HepG2 (cell line): ENCODE data around the gene LRPPRC. TPM values are rescaled to one million over a fixed set of nuclear protein-coding genes. Genes with fewer than 3 reads are reported as not detected.

Experiments
- ATAC-seq: fragments of 200-7000 bp; cut with Tn5 transposase; 3 replicates; pipeline ENCODE4 v1.9.1; 2020; ENCODE audit warnings: mild to moderate bottlenecking, moderate library complexity
- BruUV-seq: library from RNA; stranded (reverse); fragments of 400-500 nt; replicated peaks from 2 replicates; lab custom pipeline; 2021; lab: Mats Ljungman, UMichigan
- CTCF ChIA-PET: fragments of 300-600 bp; formaldehyde crosslinking; extraction: SDS; loops from one replicate; lab custom pipeline; 2021; ENCODE audit warnings: low total read pairs, inconsistent platforms, low intra/inter-chr PET ratio; lab: Yijun Ruan, JAX
- POLR2A ChIA-PET: fragments of 350-600 bp; sonication (Branson Sonifier 250); formaldehyde crosslinking; loops from one replicate; lab custom pipeline; 2020; ENCODE audit warnings: antibody characterized with exemption, inconsistent platforms; lab: Yijun Ruan, JAX
- DNase-seq: peaks from one replicate; pipeline ENCODE4 v3.0.0-alpha.2; 2015; ENCODE audit warnings: low spot score
- FAIRE-seq: peaks from 3 replicates; lab custom pipeline; 2011; peaks lifted over from hg19 to GRCh38; lab: Jason Lieb, UNC
- H2AFZ ChIP-seq: one replicate; pipeline ENCODE4 v1.6.1; 2011; ENCODE audit warnings: low read length, inconsistent platforms
- H3K27ac ChIP-seq: fragments of 300-600 bp; 3 replicates; pipeline ENCODE4 v1.8.0; 2011; ENCODE audit warnings: mixed run types, mild to moderate bottlenecking, mixed read lengths, low read length, inconsistent platforms; ENCODE audit not compliant: insufficient read depth; ENCODE audit errors: extremely low read length
- H3K27me3 ChIP-seq, 2 experiments: fragments of 200-600 bp in 1 of 2; 2 replicates in 1 of 2; 3 replicates in 1 of 2; pipeline versions ENCODE4 v1.6.0 to v1.8.0; 2011; ENCODE audit warnings: low read length in 2 of 2, mild to moderate bottlenecking in 2 of 2, moderate library complexity in 2 of 2, inconsistent platforms in 1 of 2; ENCODE audit not compliant: insufficient read depth in 2 of 2, control insufficient read depth in 1 of 2
- H3K36me3 ChIP-seq, 2 experiments: fragments of 200-600 bp in 1 of 2; replicated peaks in 1 of 2; 2 replicates in 1 of 2; 3 replicates in 1 of 2; pipeline versions ENCODE4 v1.5.1 to v1.8.0; 2011; ENCODE audit warnings: low read length in 2 of 2, inconsistent platforms in 1 of 2; ENCODE audit not compliant: insufficient read depth in 2 of 2, control insufficient read depth in 1 of 2
- H3K4me1 ChIP-seq: 2 replicates; pipeline ENCODE4 v1.5.1; 2012; ENCODE audit warnings: low read length, inconsistent platforms; ENCODE audit not compliant: insufficient read depth
- H3K4me2 ChIP-seq: 2 replicates; pipeline ENCODE4 v1.6.0; 2011; ENCODE audit warnings: low read depth, low read length, inconsistent platforms
- H3K4me3 ChIP-seq, 3 experiments: fragments of 200-600 bp in 1 of 3; sonication (generic), shearing (Covaris generic) in 1 of 3; replicated peaks in 1 of 3; 2 replicates each; pipeline ENCODE4 v1.5.1; 2011 to 2016; ENCODE audit warnings: low read length in 3 of 3, inconsistent platforms in 2 of 3, low read depth in 2 of 3, mild to moderate bottlenecking in 2 of 3, control low read depth in 1 of 3, mixed read lengths in 1 of 3; ENCODE audit not compliant: insufficient read depth in 1 of 3
- H3K79me2 ChIP-seq: one replicate; pipeline ENCODE4 v1.6.1; 2011; ENCODE audit warnings: low read length, inconsistent platforms; ENCODE audit not compliant: insufficient read depth
- H3K9ac ChIP-seq: 2 replicates; pipeline ENCODE4 v1.6.0; 2011; ENCODE audit warnings: mild to moderate bottlenecking, low read depth, low read length, inconsistent platforms; ENCODE audit not compliant: insufficient read depth
- H3K9me3 ChIP-seq: 2 replicates; pipeline ENCODE4 v1.5.1; 2012; ENCODE audit warnings: mild to moderate bottlenecking, low read length
- H4K20me1 ChIP-seq: 2 replicates; pipeline ENCODE4 v1.6.0; 2011; ENCODE audit warnings: inconsistent platforms, mild to moderate bottlenecking, low read length, moderate library complexity; ENCODE audit not compliant: insufficient read depth
- BCL3 ChIP-seq: sonication (generic); formaldehyde crosslinking; IDR thresholded peaks from 2 replicates; pipeline ENCODE4 v1.5.1; 2020; ENCODE audit warnings: mild to moderate bottlenecking, missing genetic modification reagents, moderate library complexity
- DMTF1 ChIP-seq: sonication (generic); formaldehyde crosslinking; IDR thresholded peaks from 2 replicates; pipeline ENCODE4 v1.4.0; 2020; ENCODE audit warnings: mild to moderate bottlenecking, missing genetic modification reagents
- FIP1L1 ChIP-seq: fragments of 200-400 bp; formaldehyde crosslinking; IDR thresholded peaks from 2 replicates; pipeline ENCODE4 v1.6.1; 2018; ENCODE audit warnings: low read depth, mild to moderate bottlenecking, low read length, moderate library complexity, borderline replicate concordance; ENCODE audit not compliant: insufficient read depth
- WGBS: methylation state at CpG from one replicate; pipeline ENCODE4 v1.1.6; 2017; ENCODE audit warnings: low lambda C conversion rate; 5-methylcytosine and 5-hydroxymethylcytosine counted together
- in situ Hi-C: cut with HindIII; loops from 2 replicates; pipeline ENCODE4 v1.10.0; 2017; ENCODE audit warnings: low pct_unique_long_range_greater_than_20kb; ENCODE audit not compliant: extremely low pct_ligation_motif_present
- intact Hi-C: fragments of 100-400 bp; cut with micrococcal nuclease; formaldehyde crosslinking; loops from one replicate; pipeline ENCODE4 v1.10.0; 2022; ENCODE audit not compliant: unreplicated experiment
- polyA plus RNA-seq, 8 experiments: library from polyadenylated mRNA; depleted of rRNA in 3 of 8; stranded (reverse) in 7 of 8; unstranded in 1 of 8; fragments of >200 nt; fragmentation: Illumina TruSeq in 4 of 8; extraction: Trizol in 4 of 8; gene quantifications; 2 replicates each; pipeline versions ENCODE4 v1.2.1 to v1.2.3, GENCODE V29; 2011 to 2016; ENCODE audit warnings: low read depth in 4 of 8, missing spikeins in 1 of 8, mixed read lengths in 1 of 8; ENCODE audit not compliant: insufficient read depth in 1 of 8
- total RNA-seq, 5 experiments: library from RNA; depleted of rRNA; stranded (reverse); fragments of >200 nt; fragmentation: Illumina TruSeq; extraction: Trizol; gene quantifications; 2 replicates each; pipeline ENCODE4 v1.2.3, GENCODE V29; 2016; ENCODE audit warnings: low read depth in 1 of 5

LRPPRC gene
- total and polyA plus RNA-seq, 2 of the 13 experiments (the other 11 are each of a cell fraction or from before 2014, with no cell fraction given) = 117 to 167 TPM

- H3K4me2 ChIP-seq = no peak overlapping the region
- no peaks in the 10 kb centered on the region for H4K20me1 ChIP-seq
- no peaks in the 10 kb centered on the region for H3K9me3 ChIP-seq
- H3K36me3 ChIP-seq = peaks cover 16 to 21% of the 10 kb centered on the region in 2 experiments; a peak in 4 of 5 replicates
- H3K27ac ChIP-seq = no peak overlapping the region
- ATAC-seq = no peak
- no peaks in the 10 kb centered on the region for H3K4me1 ChIP-seq
- H2AFZ ChIP-seq = no peak overlapping the region
- CTCF ChIA-PET = no interaction called here
- no peak overlapping the region for H3K4me3 ChIP-seq
- no peak overlapping the region for H3K9ac ChIP-seq
- 94% methylated on average over 15 of the region's 20 CpGs for WGBS
- intact Hi-C loops = no loop called here
- TF ChIP-seq BCL3 (0 out of 2 replicates have a peak, but pooled peaks have one; percentile 16), DMTF1 (CRISPR knock-in tag) (no peak), FIP1L1 (no peak)
- TF ChIP-seq, all 625 proteins: peak for 1
- DNase-seq (no peak), FAIRE-seq (no peak)
- POLR2A ChIA-PET = no interaction called here
- Histone ChIP-seq H3K79me2 (no peaks in the 10 kb centered on the region), H3K27me3 (no peaks in the 10 kb centered on the region)
- in situ Hi-C loops = no loop called here
- BruUV-seq = no TSS peak
Observed at GRCh38 chr2:43851011-43851980, 144.5 kb downstream of the LRPPRC start.
